SW 1271 (cell line): Measurements from ENCODE around the gene PNMA8A.
"Not testable (repeated sequence)": the region's sequence is repeated elsewhere in the genome, so short reads cannot be mapped to it uniquely, and the experiment has no call there.

Source experiments
- DNase-seq, 2 experiments: peaks; one replicate each; lab custom pipeline; 2025; lab: John Stamatoyannopoulos, UW

The PNMA8A gene

DNA sequence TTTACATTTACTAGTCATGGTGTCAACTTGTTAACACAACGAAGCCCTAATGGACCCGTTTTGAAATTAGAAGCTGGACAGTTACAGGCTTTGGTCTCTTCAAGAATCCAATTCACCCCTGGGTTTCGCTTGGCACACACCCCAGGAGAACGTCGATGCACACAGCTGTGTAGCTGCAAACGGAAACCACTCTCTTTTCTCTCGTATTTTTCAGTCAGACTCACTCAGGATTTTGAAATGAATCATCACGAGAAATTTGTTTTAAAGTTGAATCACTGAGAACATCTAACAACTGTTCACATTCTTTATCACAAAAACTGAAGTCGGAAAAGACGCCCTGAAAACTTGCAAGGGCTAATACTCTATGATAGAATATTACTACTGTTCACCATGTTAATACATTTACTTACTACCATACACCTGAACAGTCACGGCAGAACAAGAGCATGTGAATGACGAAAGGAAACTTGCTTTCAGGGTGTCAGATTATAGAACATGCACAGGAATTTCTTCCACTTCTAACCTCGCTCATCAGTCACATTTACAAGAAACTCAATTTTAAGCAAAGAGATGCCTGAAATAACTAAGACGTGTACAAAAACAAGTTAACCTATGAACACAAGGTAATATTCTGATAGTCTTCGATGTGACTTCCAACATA lies 4.7 kb downstream of the PNMA8A start:
- no peak for DNase-seq

- DNase-seq: no peak
These were observed 7.8 kb downstream of the PNMA8A start for GRCh38 chr19:46463516-46463915.

GRCh38 chr19:46461537-46461936 lies 9.8 kb downstream of the PNMA8A start:
- DNase-seq: no peak

- DNase-seq: no peak
These were observed 10.4 kb downstream of the PNMA8A start for GRCh38 chr19:46460981-46461380.

GRCh38 chr19:46460055-46460454 lies 11.3 kb downstream of the PNMA8A start:
- DNase-seq: no peak

GRCh38 chr19:46456930-46457329 lies 14.4 kb downstream of the PNMA8A start:
- DNase-seq: no peak

GRCh38 chr19:46454244-46454643 lies 17.1 kb downstream of the PNMA8A start:
- DNase-seq: no peak

GRCh38 chr19:46453661-46454060 lies 17.7 kb downstream of the PNMA8A start:
- DNase-seq: no peak

- DNase-seq: no peak
These were observed 19.2 kb downstream of the PNMA8A start for GRCh38 chr19:46452186-46452585.

GRCh38 chr19:46451352-46451751 lies 20.0 kb downstream of the PNMA8A start:
- no peak for DNase-seq

DNA sequence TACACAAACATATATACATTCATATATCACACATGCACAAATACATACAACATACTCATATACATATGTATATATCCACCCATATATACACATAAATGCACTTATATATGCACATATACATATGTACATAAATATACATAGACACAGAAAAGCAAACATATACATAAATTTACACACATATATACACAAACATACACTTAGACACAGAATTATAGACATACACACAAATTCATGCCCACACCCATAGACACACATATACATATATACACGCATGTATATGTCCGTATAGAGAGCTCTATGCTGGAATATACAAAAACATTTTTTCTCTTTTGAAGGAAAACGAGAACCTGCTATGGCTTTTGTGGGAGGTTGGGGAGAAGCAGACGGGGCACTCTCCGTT lies 20.6 kb downstream of the PNMA8A start:
- no peak for DNase-seq

DNA sequence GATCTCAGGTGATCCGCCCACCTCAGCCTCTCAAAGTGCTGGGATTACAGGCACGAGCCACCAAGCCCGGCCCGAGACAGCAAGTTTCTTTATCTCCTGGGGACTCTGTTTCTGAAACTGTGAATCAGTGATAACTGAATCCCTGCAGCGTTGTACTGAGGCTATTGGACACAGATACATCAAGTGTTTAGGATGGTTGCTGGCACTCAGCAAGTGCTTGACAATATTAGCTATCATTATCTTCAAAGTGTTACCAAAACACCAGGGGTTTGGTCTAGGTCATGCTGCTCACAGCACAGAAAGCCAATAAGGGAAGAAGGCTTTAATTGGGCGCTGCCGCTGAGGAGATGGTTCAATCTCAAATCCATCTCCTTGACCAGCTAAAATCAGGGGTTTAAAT lies 22.1 kb downstream of the PNMA8A start:
- DNase-seq: no peak

- DNase-seq: no peak
These were observed 22.8 kb downstream of the PNMA8A start for GRCh38 chr19:46448601-46449000.

GRCh38 chr19:46447824-46448223 lies 23.5 kb downstream of the PNMA8A start:
- no peak for DNase-seq

- no peak for DNase-seq
These were observed 24.4 kb downstream of the PNMA8A start for GRCh38 chr19:46447006-46447405.

DNA sequence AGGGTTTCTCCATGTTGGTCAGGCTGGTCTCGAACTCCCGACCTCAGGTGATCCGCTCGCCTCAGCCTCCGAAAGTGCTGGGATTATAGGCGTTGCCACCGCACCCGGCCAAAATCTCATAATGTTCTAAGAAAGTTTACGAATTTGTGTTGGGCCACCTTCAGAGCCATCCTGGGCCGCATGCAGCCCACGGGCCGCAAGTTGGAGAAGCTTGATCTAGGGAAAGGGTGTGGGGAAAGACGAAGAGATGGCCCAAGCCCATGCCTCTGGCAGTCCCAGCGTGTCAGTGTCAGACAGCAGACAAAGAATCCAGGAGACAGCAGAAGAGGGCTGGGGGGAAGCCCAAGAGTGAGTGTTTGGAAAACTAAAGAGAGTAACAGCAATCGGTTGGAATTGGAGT lies 25.3 kb downstream of the PNMA8A start:
- no peak for DNase-seq

DNA sequence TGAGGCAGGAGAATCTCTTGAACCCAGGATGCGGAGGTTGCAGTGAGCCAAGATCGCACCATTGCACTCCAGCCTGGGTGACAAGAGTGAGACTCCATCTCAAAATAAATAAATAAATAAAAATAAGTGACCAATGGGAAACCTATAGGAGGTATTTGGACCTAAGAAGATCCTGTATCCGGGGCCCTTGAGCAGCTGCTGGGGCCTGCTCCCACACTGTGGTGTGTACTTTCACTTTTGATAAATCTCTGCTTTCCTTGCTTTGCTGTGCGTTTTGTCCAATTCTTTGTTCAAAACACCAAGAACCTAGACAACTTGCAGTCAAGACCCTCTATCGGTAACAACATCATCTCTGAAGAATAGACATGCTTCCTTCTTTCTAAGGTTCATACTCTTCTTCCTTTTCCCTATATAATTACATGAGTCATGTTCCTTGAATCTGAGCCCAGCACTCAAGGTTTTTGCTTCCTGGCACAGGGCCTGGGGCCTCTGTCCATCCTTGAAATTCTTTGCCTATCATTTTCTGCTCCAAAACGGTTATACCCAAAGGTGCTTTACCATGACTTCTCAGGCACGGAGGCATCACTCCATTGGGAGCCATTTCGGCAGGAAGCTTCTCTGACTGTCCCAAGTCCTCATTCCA lies 28.4 kb downstream of the PNMA8A start:
- peak in 1 of 2 experiments; percentile 18 for DNase-seq

DNA sequence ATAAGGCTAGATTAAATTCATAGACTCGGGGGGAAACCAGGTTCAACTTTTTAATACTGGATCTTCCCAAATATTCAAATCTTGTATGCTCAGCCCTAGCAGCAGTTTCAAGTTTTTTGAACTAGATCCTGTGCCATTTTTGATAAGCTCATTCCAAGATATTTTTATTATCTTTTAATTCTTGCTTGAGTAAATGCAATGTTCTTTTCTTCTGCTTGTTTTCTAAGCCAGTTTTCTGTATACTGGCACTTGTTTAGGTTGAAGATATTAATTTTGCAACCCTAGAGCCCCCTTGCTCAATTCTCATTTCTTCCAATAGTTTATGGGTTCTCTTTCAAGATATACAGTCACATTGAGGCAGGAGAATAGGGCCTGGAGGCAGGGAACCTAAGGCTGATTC lies 29.5 kb downstream of the PNMA8A start:
- no peak for DNase-seq

GRCh38 chr19:46435689-46436088 lies 35.7 kb downstream of the PNMA8A start:
- not testable (repeated sequence) for DNase-seq

DNA sequence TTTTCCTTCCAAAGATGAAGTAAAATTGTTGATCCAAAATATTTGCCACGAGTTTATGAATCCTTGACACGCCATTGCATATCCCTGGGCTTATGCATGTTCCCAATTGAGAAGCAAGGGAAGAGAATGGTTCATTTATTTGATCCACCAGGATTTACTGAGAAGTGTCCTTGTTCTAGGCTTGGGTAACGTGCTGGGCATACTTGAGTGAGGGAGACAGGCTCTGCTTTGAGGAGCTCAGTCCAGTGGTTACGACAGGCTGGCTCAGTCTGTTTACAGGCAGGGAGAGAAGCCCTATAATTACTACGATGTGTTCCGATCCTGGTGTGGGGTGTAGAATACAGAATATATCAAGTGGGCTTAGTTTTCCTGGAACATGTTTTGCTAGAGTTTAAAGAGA lies 36.4 kb downstream of the PNMA8A start:
- no peak for DNase-seq

DNA sequence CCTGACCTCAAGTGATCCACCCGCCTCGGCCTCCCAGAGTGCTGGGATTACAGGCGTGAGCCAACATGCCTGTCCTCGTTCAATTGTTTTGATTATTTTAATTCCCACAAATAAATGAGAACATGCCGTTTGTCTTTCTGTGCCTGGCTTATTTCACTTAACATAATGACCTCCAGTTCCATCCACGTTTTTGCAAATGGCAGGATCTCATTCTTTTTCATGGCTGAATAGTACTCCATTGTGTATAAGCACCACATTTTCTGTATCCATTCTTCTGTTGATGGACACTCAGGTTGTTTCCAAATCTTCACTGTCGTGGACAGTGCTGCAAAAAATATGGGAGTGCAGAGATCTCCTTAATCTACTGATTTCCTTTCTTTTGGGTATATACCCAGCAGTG lies 37.9 kb downstream of the PNMA8A start:
- not testable (repeated sequence) for DNase-seq

- no peak for DNase-seq
These were observed 39.5 kb downstream of the PNMA8A start for GRCh38 chr19:46431824-46432223.

GRCh38 chr19:46429999-46430398 lies 41.4 kb downstream of the PNMA8A start:
- DNase-seq: no peak
